Adrenal gland (tissue), 12 donors: ENCODE results near the gene MED25. TPM values are rescaled to one million over a fixed set of nuclear protein-coding genes. Genes with fewer than 3 reads are reported as not detected.

Source experiments
- DNase-seq, 7 donors: peaks; one replicate each; pipeline ENCODE4 v3.0.0-alpha.2; 2019 to 2020
- H3K27ac ChIP-seq, 5 donors: fragments of 200-600 bp; sonication (generic) in 4 of 5; 1 replicate in 3 of 5; 2 replicates in 2 of 5; pipeline versions ENCODE4 v1.5.1 to v1.8.0; 2016 to 2020; ENCODE audit warnings: mild to moderate bottlenecking in 1 of 5
- H3K27me3 ChIP-seq: fragments of 200-600 bp; 2 replicates; pipeline ENCODE4 v1.8.0; 2021
- H3K36me3 ChIP-seq, 2 donors: fragments of 200-600 bp; replicated peaks in 1 of 2; 1 replicate in 1 of 2; 2 replicates in 1 of 2; pipeline versions ENCODE4 v1.5.1 to v1.8.0; 2018 to 2022
- H3K4me1 ChIP-seq, 2 donors: fragments of 200-600 bp; replicated peaks in 1 of 2; 1 replicate in 1 of 2; 2 replicates in 1 of 2; pipeline versions ENCODE4 v1.5.1 to v1.8.0; 2018 to 2021
- H3K4me3 ChIP-seq, 4 donors: fragments of 200-600 bp; sonication (generic) in 3 of 4; one replicate each; pipeline ENCODE4 v1.5.1; 2016 to 2018
- H3K9me3 ChIP-seq, 3 donors: fragments of 200-600 bp; sonication (generic) in 1 of 3; replicated peaks in 1 of 3; 1 replicate in 2 of 3; 2 replicates in 1 of 3; pipeline versions ENCODE4 v1.5.1 to v1.8.0; 2016 to 2021
- POLR2A ChIP-seq, 2 donors: fragments of 450-650 bp; IDR thresholded peaks; one replicate each; pipeline ENCODE4 v1.6.1; 2017; ENCODE audit warnings: antibody characterized with exemption in 2 of 2, mild to moderate bottlenecking in 2 of 2, moderate library complexity in 1 of 2
- WGBS, 4 donors: extraction: QIAGEN DNeasy Blood & Tissue Kit in 2 of 4; methylation state at CpG; one replicate each; pipeline versions ENCODE4 v1.1.5 to v1.1.7; 2013 to 2017; 5-methylcytosine and 5-hydroxymethylcytosine counted together
- intact Hi-C, 2 donors: fragments of 100-400 bp; cut with DNase I; formaldehyde crosslinking; loops; one replicate each; pipeline versions ENCODE4 v1.14.1 to v1.15.0; 2022 to 2023
- polyA plus RNA-seq, 3 donors: library from polyadenylated mRNA; stranded (reverse); fragments of 200-250 nt in 2 of 3; fragments of 350-450 nt in 1 of 3; fragmentation: Illumina TruSeq in 1 of 3; extraction: RNeasy Lipid Tissue Mini Kit (QIAGEN cat#74804) in 1 of 3; gene quantifications; one replicate each; pipeline ENCODE4 v1.2.3, GENCODE V29; 2013 to 2014
- total RNA-seq, 9 donors: library from RNA; depleted of rRNA in 4 of 9; stranded (reverse); fragments of >200 nt in 4 of 9; fragments of 120-200 nt in 1 of 9; fragmentation: NEBNext Ultra II Directional in 1 of 9; extraction: Animal tissue kit (Norgen Biotek cat#: 25700) in 1 of 9; gene quantifications; one replicate each; pipeline versions ENCODE4 v1.1.0 to v1.2.4, GENCODE V29; 2013 to 2023
- TF ChIP-seq, protein P1 (sequence below), 6 experiments: fragments of 450-650 bp in 4 of 6; fragments of 200-600 bp in 2 of 6; sonication (generic) in 1 of 6; IDR thresholded peaks; 1 replicate in 5 of 6; 2 replicates in 1 of 6; pipeline versions ENCODE4 v1.5.1 to v1.8.0; 2016 to 2021; ENCODE audit warnings: antibody characterized with exemption in 6 of 6, mild to moderate bottlenecking in 2 of 6, moderate library complexity in 1 of 6
- donor health status: healthy with polysubstance abuse.
- donor health status: Bipolar disorder and iron deficiency.
- donor health status: DM: yes; HTN: yes; CAD: no.
- donor health status: DM: no; HTN: no; CAD: no.
- donor health status: DM: no; HTN: no; CAD: no.
- donor health status: DM: yes; HTN: yes; CAD: no.

Gene MED25
- total and polyA plus RNA-seq, 12 donors = 36.2 to 457 (median 107) TPM

DNA sequence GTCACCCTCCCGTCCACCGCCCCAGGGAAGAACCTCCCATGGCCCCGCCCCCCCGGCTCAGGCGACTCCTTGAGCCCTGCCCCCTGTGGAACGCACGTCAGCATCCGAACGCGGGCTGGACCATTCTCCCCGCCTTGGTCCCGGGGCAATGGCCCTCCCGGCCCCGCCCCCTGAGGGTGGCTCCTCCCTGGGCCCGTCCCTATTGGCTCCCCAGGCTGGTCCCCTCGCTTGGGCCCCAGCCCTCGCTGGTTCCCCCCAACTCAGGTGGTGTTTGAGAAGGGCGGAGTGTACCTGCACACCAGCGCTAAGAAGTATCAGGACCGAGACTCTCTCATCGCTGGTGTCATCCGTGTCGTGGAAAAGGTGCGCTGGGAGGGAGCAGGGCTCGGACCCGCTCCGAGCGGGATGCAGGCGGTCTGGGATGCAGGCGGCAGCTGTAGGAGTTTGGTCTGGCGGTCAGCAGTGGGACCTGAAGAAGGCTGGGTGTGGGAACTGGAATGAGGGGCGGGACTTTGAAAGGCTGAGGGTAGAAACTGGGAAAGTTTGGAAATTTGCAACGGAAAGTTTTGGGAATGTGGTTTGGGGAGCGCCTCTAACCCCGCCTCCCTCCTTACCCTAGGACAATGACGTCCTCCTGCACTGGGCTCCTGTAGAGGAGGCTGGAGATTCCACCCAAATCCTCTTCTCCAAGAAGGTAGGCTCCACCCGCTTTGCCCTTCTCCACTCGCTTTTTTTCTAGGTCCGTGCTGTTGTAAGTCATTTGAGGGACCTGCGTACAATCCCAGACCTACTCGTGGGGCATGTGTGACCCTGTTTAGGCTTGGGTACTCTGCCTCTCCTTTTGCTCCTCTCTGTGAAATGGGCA lies 60.0 kb downstream of the MED25 start:
- Histone ChIP-seq H3K27me3 (no peaks in the 10 kb centered on the region), H3K9me3 (no peaks in the 10 kb centered on the region), H3K4me3 (peak overlapping the region in 3 of 4 donors; percentile 45 to 95 (median 84)), H3K27ac (peak overlapping the region; percentile 91 to 99 (median 99)), H3K4me1 (peaks cover 16 to 26% of the 10 kb centered on the region in 2 donors), H3K36me3 (peaks cover 0 to 43% of the 10 kb centered on the region in 2 donors)
- intact Hi-C loops = no loop called here
- TF ChIP-seq POLR2A (IDR thresholded peaks at IDR 0.05) = no peak
- TF ChIP-seq, protein P1, sequence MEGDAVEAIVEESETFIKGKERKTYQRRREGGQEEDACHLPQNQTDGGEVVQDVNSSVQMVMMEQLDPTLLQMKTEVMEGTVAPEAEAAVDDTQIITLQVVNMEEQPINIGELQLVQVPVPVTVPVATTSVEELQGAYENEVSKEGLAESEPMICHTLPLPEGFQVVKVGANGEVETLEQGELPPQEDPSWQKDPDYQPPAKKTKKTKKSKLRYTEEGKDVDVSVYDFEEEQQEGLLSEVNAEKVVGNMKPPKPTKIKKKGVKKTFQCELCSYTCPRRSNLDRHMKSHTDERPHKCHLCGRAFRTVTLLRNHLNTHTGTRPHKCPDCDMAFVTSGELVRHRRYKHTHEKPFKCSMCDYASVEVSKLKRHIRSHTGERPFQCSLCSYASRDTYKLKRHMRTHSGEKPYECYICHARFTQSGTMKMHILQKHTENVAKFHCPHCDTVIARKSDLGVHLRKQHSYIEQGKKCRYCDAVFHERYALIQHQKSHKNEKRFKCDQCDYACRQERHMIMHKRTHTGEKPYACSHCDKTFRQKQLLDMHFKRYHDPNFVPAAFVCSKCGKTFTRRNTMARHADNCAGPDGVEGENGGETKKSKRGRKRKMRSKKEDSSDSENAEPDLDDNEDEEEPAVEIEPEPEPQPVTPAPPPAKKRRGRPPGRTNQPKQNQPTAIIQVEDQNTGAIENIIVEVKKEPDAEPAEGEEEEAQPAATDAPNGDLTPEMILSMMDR (IDR thresholded peaks at IDR 0.05) = no peak
- peak; percentile 98 to 99 (median 99) for DNase-seq
- 9 to 16% (median 12%) methylated on average over 26 to 41 of the region's 41 CpGs for WGBS, 4 donors

DNA sequence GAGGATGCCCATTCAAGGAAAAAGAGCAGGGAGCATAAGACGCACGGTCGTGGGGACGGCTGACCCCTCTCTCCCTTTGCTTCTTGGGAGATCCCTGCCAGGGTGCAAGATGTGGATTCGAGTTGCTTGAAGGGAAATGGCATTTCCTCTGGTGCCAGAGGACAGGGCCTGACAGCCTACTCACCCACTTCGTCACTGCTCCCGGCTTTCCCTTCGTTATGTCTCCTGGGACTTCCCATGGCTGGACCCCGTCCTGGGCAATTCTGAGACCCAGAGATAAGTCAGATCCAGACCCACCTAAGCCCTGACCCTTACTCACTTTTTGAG lies 60.6 kb downstream of the MED25 start:
- Histone ChIP-seq H3K27ac (peak overlapping the region in 3 of 5 donors; percentile 91 to 99 (median 99)), H3K4me3 (peak overlapping the region in 1 of 4 donors; percentile 84), H3K4me1 (peaks cover 16 to 26% of the 10 kb centered on the region in 2 donors), H3K9me3 (no peaks in the 10 kb centered on the region), H3K27me3 (no peaks in the 10 kb centered on the region), H3K36me3 (peaks cover 0 to 49% of the 10 kb centered on the region in 2 donors)
- 82 to 91% (median 87%) methylated on average over 9 of the region's 9 CpGs for WGBS, 4 donors
- TF ChIP-seq, protein P1 (IDR thresholded peaks at IDR 0.05) = no peak
- TF ChIP-seq POLR2A (IDR thresholded peaks at IDR 0.05) = no peak
- DNase-seq = peak in 3 of 7 donors; percentile 31 to 68 (median 31)
- intact Hi-C loops = no loop called here

DNA sequence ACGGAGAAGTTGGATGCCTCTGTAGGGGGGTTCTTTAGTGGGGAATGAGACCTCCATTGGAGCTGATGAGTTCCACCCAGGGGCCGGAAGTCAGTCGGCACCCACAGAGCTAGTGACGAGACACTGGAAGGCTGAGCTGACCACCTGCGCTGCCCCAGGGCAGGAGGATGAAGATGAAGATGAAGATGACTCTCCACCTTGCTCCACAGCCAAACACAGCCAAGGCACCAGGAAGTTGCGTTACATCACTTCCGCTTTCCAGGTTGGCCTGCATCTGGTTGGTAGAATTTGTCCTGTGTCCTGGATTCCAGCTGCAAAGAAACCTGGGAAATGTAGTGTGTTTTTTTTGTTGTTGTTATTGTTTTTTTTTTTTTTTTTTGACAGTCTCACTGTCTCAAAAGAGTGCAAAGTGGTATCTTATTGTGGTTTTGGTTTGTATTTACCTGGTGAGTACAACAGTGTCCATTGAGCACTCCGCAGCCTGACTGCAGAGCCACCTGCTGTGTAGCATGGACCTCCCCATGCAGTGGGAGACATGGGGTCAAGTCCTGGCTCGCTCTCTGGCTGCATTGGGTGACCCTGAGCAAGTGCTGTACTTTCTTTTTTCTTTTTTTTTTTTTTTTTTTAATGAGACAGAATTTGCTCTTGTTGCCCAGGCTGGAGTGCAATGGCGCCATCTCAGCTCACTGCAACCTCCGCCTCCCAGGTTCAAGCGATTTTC lies 61.3 kb downstream of the MED25 start:
- Histone ChIP-seq H3K36me3 (peaks cover 0 to 56% of the 10 kb centered on the region in 2 donors), H3K27ac (no peak overlapping the region), H3K4me3 (no peak overlapping the region), H3K27me3 (no peaks in the 10 kb centered on the region), H3K9me3 (no peaks in the 10 kb centered on the region), H3K4me1 (peaks cover 16 to 21% of the 10 kb centered on the region in 2 donors)
- intact Hi-C loops = no loop called here
- peak in 3 of 7 donors; percentile 37 to 67 (median 40) for DNase-seq
- 91 to 97% (median 95%) methylated on average over 12 of the region's 12 CpGs for WGBS, 4 donors
- no peak for TF ChIP-seq POLR2A (IDR thresholded peaks at IDR 0.05)
- TF ChIP-seq, protein P1 (IDR thresholded peaks at IDR 0.05) = no peak

DNA sequence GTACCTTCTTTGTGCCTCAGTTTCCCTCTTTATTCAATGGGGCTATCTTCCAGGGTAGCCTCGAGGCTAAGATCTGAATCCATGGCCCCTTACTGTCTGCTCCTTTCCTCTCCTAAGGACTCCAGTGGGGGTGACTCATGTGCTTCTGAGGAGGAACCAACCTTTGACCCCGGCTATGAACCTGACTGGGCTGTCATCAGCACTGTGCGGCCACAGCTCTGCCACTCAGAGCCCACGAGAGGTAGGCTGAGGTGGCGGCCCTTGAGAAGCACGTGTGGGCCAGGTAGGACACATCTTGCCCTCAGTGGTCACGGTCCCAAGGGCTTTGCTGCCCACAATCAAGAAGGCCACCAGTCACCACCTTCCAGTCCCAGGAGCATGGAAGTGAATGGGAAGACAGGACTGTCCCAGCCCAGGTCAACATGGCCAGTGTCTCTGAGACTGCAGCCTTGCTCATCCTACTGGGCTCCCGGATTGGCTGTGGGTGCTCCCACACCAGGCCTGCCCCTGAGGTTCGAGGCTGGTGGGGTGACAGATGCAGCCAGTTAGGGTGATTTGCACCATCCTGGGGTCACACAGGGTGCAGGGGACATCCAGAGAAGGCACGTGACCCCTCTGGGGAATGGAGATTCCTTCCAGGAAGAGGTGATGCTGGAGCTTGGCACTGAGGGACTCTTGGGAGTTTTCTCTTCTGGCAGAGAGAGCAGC lies 62.2 kb downstream of the MED25 start:
- peak in 5 of 7 donors; percentile 9 to 55 (median 26) for DNase-seq
- Histone ChIP-seq H3K4me1 (peaks cover 11 to 15% of the 10 kb centered on the region in 2 donors), H3K9me3 (no peaks in the 10 kb centered on the region), H3K36me3 (peaks cover 0 to 65% of the 10 kb centered on the region in 2 donors), H3K4me3 (no peak overlapping the region), H3K27me3 (no peaks in the 10 kb centered on the region), H3K27ac (no peak overlapping the region)
- TF ChIP-seq POLR2A (IDR thresholded peaks at IDR 0.05) = no peak
- 86 to 92% (median 88%) methylated on average over 4 to 10 of the region's 10 CpGs for WGBS, 4 donors
- intact Hi-C loops = no loop called here
